Stimulated activated CD4-positive, alpha-beta T cell treated with anti-CD3 and anti-CD28 coated beads, Interleukin-1b, Interleukin-23, amount 100 ng/mL, for 1 hour (primary cell): Measurements from ENCODE around the gene NIPBL.
"Not testable (repeated sequence)": the region's sequence is repeated elsewhere in the genome, so short reads cannot be mapped to it uniquely, and the experiment has no call there.

ENCODE experiments used
- DNase-seq, 2 donors: peaks; one replicate each; pipeline ENCODE4 v3.0.0-alpha.2; 2020; ENCODE audit warnings: low read depth in 2 of 2

Gene NIPBL

GRCh38 chr5:36904677-36905076 is 28.1 kb downstream of the NIPBL start:
- DNase-seq: no peak

- DNase-seq: no peak
These were observed 32.1 kb downstream of the NIPBL start for GRCh38 chr5:36908544-36909260.

GRCh38 chr5:36915653-36916052 is 39.1 kb downstream of the NIPBL start:
- no peak for DNase-seq

- not testable (repeated sequence) for DNase-seq
These were observed 40.0 kb downstream of the NIPBL start for GRCh38 chr5:36916614-36917013.

- DNase-seq: not testable (repeated sequence)
These were observed 40.8 kb downstream of the NIPBL start for GRCh38 chr5:36917358-36917757.

- DNase-seq: no peak
These were observed 42.7 kb downstream of the NIPBL start for GRCh38 chr5:36919238-36919637.

- no peak for DNase-seq
These were observed 43.1 kb downstream of the NIPBL start for GRCh38 chr5:36919650-36920049.

GRCh38 chr5:36928947-36929346 is 52.4 kb downstream of the NIPBL start:
- DNase-seq: no peak

- no peak for DNase-seq
These were observed 52.9 kb downstream of the NIPBL start for GRCh38 chr5:36929438-36929837.

- no peak for DNase-seq
These were observed 55.5 kb downstream of the NIPBL start for GRCh38 chr5:36932056-36932455.

GRCh38 chr5:36932699-36933098 is 56.1 kb downstream of the NIPBL start:
- no peak for DNase-seq

GRCh38 chr5:36934740-36935356 is 58.3 kb downstream of the NIPBL start:
- DNase-seq: no peak

- no peak for DNase-seq
These were observed 59.2 kb downstream of the NIPBL start for GRCh38 chr5:36935805-36936204.

- no peak for DNase-seq
These were observed 59.7 kb downstream of the NIPBL start for GRCh38 chr5:36936309-36936708.

GRCh38 chr5:36938129-36938528 is 61.6 kb downstream of the NIPBL start:
- no peak for DNase-seq

GRCh38 chr5:36939969-36940858 is 63.6 kb downstream of the NIPBL start:
- no peak for DNase-seq

GRCh38 chr5:36943584-36943983 is 67.0 kb downstream of the NIPBL start:
- DNase-seq: no peak

- DNase-seq: no peak
These were observed 67.5 kb downstream of the NIPBL start for GRCh38 chr5:36944024-36944423.

- no peak for DNase-seq
These were observed 68.1 kb downstream of the NIPBL start for GRCh38 chr5:36944607-36945225.

- no peak for DNase-seq
These were observed 69.1 kb downstream of the NIPBL start for GRCh38 chr5:36945687-36946086.

GRCh38 chr5:36946101-36946500 is 69.5 kb downstream of the NIPBL start:
- DNase-seq: no peak

- DNase-seq: no peak
These were observed 71.5 kb downstream of the NIPBL start for GRCh38 chr5:36948041-36948440.
